Measurements from ENCODE around the gene DPEP3.
"Not testable (repeated sequence)": the region's sequence is repeated elsewhere in the genome, so short reads cannot be mapped to it uniquely, and the experiment has no call there.

The DPEP3 gene

GRCh38 chr16:68005211-68005610 is 24.9 kb upstream of the DPEP3 start:
- no peak for DNase-seq
- H3K79me2 ChIP-seq (ENCODE audit: control insufficient read depth, insufficient read depth, low read length), result no peaks in the 10 kb centered on the region
- H3K18ac ChIP-seq (ENCODE audit: low read length), result no peak overlapping the region
- no peak overlapping the region for H3K4me2 ChIP-seq (ENCODE audit: low read length)
- no peak overlapping the region for H3K27ac ChIP-seq (ENCODE audit: low read depth, low read length)
- no peak overlapping the region for H2BK5ac ChIP-seq (ENCODE audit: low read length)
- no peak overlapping the region for H4K8ac ChIP-seq (ENCODE audit: low read depth, low read length)
- no peak overlapping the region for H2BK15ac ChIP-seq (replicated peaks; ENCODE audit: low read depth)
- H2BK120ac ChIP-seq (ENCODE audit: low read depth, low read length), result no peak overlapping the region
- no CpG with 5 or more reads among the region's 9 CpGs for WGBS (ENCODE audit: extremely low coverage, insufficient coverage, low lambda C conversion rate)
- no peak overlapping the region for H3K4me3 ChIP-seq (ENCODE audit: low read length)
- H3K27me3 ChIP-seq (ENCODE audit: insufficient read depth, low read length, poor library complexity), result no peaks in the 10 kb centered on the region
- no peak overlapping the region for H3K56ac ChIP-seq (ENCODE audit: low read length)
- no peaks in the 10 kb centered on the region for H3K79me1 ChIP-seq (ENCODE audit: low read length)
- H3K23ac ChIP-seq (ENCODE audit: low read length), result no peak overlapping the region
- H4K5ac ChIP-seq (ENCODE audit: low read length), result no peak overlapping the region
- H2AK5ac ChIP-seq (ENCODE audit: low read length), result no peak overlapping the region
- H3K9ac ChIP-seq (ENCODE audit: low read length), result no peak overlapping the region
- H3K36me3 ChIP-seq (ENCODE audit: control insufficient read depth, insufficient read depth, low read length), result no peaks in the 10 kb centered on the region
- H3K4me1 ChIP-seq (ENCODE audit: control insufficient read depth, low read depth, low read length), result peaks cover 3% of the 10 kb centered on the region
- H3K4ac ChIP-seq (ENCODE audit: low read depth, low read length), result no peak overlapping the region

GRCh38 chr16:68003031-68003430 is 22.7 kb upstream of the DPEP3 start:
- no peak overlapping the region for H3K18ac ChIP-seq (ENCODE audit: low read length)
- H4K5ac ChIP-seq (ENCODE audit: low read length), result no peak overlapping the region
- no peak overlapping the region for H3K4me3 ChIP-seq (ENCODE audit: low read length)
- H3K79me2 ChIP-seq (ENCODE audit: control insufficient read depth, insufficient read depth, low read length), result no peaks in the 10 kb centered on the region
- no peak overlapping the region for H3K4me2 ChIP-seq (ENCODE audit: low read length)
- no peak overlapping the region for H3K4ac ChIP-seq (ENCODE audit: low read depth, low read length)
- H3K4me1 ChIP-seq (ENCODE audit: control insufficient read depth, low read depth, low read length), result peaks cover 3% of the 10 kb centered on the region
- H4K8ac ChIP-seq (ENCODE audit: low read depth, low read length), result no peak overlapping the region
- H3K27ac ChIP-seq (ENCODE audit: low read depth, low read length), result no peak overlapping the region
- WGBS (ENCODE audit: extremely low coverage, insufficient coverage, low lambda C conversion rate), result no CpG with 5 or more reads among the region's 4 CpGs
- no peak overlapping the region for H3K56ac ChIP-seq (ENCODE audit: low read length)
- H3K27me3 ChIP-seq (ENCODE audit: insufficient read depth, low read length, poor library complexity), result no peaks in the 10 kb centered on the region
- H3K36me3 ChIP-seq (ENCODE audit: control insufficient read depth, insufficient read depth, low read length), result no peaks in the 10 kb centered on the region
- H3K23ac ChIP-seq (ENCODE audit: low read length), result no peak overlapping the region
- H2BK120ac ChIP-seq (ENCODE audit: low read depth, low read length), result no peak overlapping the region
- no peak overlapping the region for H3K9ac ChIP-seq (ENCODE audit: low read length)
- no peaks in the 10 kb centered on the region for H3K79me1 ChIP-seq (ENCODE audit: low read length)
- H2BK5ac ChIP-seq (ENCODE audit: low read length), result no peak overlapping the region
- H2AK5ac ChIP-seq (ENCODE audit: low read length), result no peak overlapping the region
- H2BK15ac ChIP-seq (replicated peaks; ENCODE audit: low read depth), result no peak overlapping the region
- DNase-seq, result no peak

GRCh38 chr16:68000450-68000849 is 20.2 kb upstream of the DPEP3 start:
- no peak overlapping the region for H3K23ac ChIP-seq (ENCODE audit: low read length)
- H3K79me2 ChIP-seq (ENCODE audit: control insufficient read depth, insufficient read depth, low read length), result no peaks in the 10 kb centered on the region
- H3K4me3 ChIP-seq (ENCODE audit: low read length), result no peak overlapping the region
- no CpG with 5 or more reads among the region's 3 CpGs for WGBS (ENCODE audit: extremely low coverage, insufficient coverage, low lambda C conversion rate)
- H3K4ac ChIP-seq (ENCODE audit: low read depth, low read length), result no peak overlapping the region
- H2BK5ac ChIP-seq (ENCODE audit: low read length), result no peak overlapping the region
- H4K8ac ChIP-seq (ENCODE audit: low read depth, low read length), result no peak overlapping the region
- no peak overlapping the region for H3K56ac ChIP-seq (ENCODE audit: low read length)
- no peak overlapping the region for H3K27ac ChIP-seq (ENCODE audit: low read depth, low read length)
- no peaks in the 10 kb centered on the region for H3K4me1 ChIP-seq (ENCODE audit: control insufficient read depth, low read depth, low read length)
- no peak overlapping the region for H3K9ac ChIP-seq (ENCODE audit: low read length)
- H2AK5ac ChIP-seq (ENCODE audit: low read length), result no peak overlapping the region
- DNase-seq, result no peak
- H3K18ac ChIP-seq (ENCODE audit: low read length), result no peak overlapping the region
- no peak overlapping the region for H4K5ac ChIP-seq (ENCODE audit: low read length)
- no peak overlapping the region for H3K4me2 ChIP-seq (ENCODE audit: low read length)
- no peaks in the 10 kb centered on the region for H3K27me3 ChIP-seq (ENCODE audit: insufficient read depth, low read length, poor library complexity)
- H2BK120ac ChIP-seq (ENCODE audit: low read depth, low read length), result no peak overlapping the region
- no peaks in the 10 kb centered on the region for H3K79me1 ChIP-seq (ENCODE audit: low read length)
- H3K36me3 ChIP-seq (ENCODE audit: control insufficient read depth, insufficient read depth, low read length), result no peaks in the 10 kb centered on the region
- H2BK15ac ChIP-seq (replicated peaks; ENCODE audit: low read depth), result no peak overlapping the region

GRCh38 chr16:67999985-68000384 is 19.7 kb upstream of the DPEP3 start:
- H3K36me3 ChIP-seq (ENCODE audit: control insufficient read depth, insufficient read depth, low read length), result no peaks in the 10 kb centered on the region

GRCh38 chr16:67998779-67999688 is 18.7 kb upstream of the DPEP3 start, which contains the start of gene DPEP2:
Gene DPEP2 (minus strand): TSS chr16:67999484. CDS start chr16:67993212, 6,272 bp downstream.
- not testable (repeated sequence) for H3K27ac ChIP-seq (ENCODE audit: low read depth, low read length); H3K36me3 ChIP-seq (ENCODE audit: control insufficient read depth, insufficient read depth, low read length); DNase-seq; H3K56ac ChIP-seq (ENCODE audit: low read length); H3K23ac ChIP-seq (ENCODE audit: low read length); H3K4ac ChIP-seq (ENCODE audit: low read depth, low read length); H3K4me3 ChIP-seq (ENCODE audit: low read length); H2BK120ac ChIP-seq (ENCODE audit: low read depth, low read length); H3K79me2 ChIP-seq (ENCODE audit: control insufficient read depth, insufficient read depth, low read length); H3K79me1 ChIP-seq (ENCODE audit: low read length); H2BK5ac ChIP-seq (ENCODE audit: low read length); H4K8ac ChIP-seq (ENCODE audit: low read depth, low read length); H2AK5ac ChIP-seq (ENCODE audit: low read length); H2BK15ac ChIP-seq (replicated peaks; ENCODE audit: low read depth); H3K27me3 ChIP-seq (ENCODE audit: insufficient read depth, low read length, poor library complexity); H3K18ac ChIP-seq (ENCODE audit: low read length); H4K5ac ChIP-seq (ENCODE audit: low read length); H3K4me1 ChIP-seq (ENCODE audit: control insufficient read depth, low read depth, low read length); H3K4me2 ChIP-seq (ENCODE audit: low read length); H3K9ac ChIP-seq (ENCODE audit: low read length)
- no CpG with 5 or more reads among the region's 18 CpGs for WGBS (ENCODE audit: extremely low coverage, insufficient coverage, low lambda C conversion rate)

More at GRCh38 chr16:67999985-68000384, 19.7 kb upstream of the DPEP3 start:
- no peak overlapping the region for H2BK5ac ChIP-seq (ENCODE audit: low read length)
- H3K79me2 ChIP-seq (ENCODE audit: control insufficient read depth, insufficient read depth, low read length), result no peaks in the 10 kb centered on the region
- H3K4me1 ChIP-seq (ENCODE audit: control insufficient read depth, low read depth, low read length), result no peaks in the 10 kb centered on the region
- H3K27me3 ChIP-seq (ENCODE audit: insufficient read depth, low read length, poor library complexity), result no peaks in the 10 kb centered on the region
- H3K4ac ChIP-seq (ENCODE audit: low read depth, low read length), result no peak overlapping the region
- H3K27ac ChIP-seq (ENCODE audit: low read depth, low read length), result no peak overlapping the region
- H3K4me2 ChIP-seq (ENCODE audit: low read length), result no peak overlapping the region
- WGBS (ENCODE audit: extremely low coverage, insufficient coverage, low lambda C conversion rate), result no CpG with 5 or more reads among the region's 2 CpGs
- no peak overlapping the region for H2AK5ac ChIP-seq (ENCODE audit: low read length)
- no peak overlapping the region for H3K18ac ChIP-seq (ENCODE audit: low read length)
- no peak overlapping the region for H2BK15ac ChIP-seq (replicated peaks; ENCODE audit: low read depth)
- H3K56ac ChIP-seq (ENCODE audit: low read length), result no peak overlapping the region
- H3K9ac ChIP-seq (ENCODE audit: low read length), result no peak overlapping the region
- no peak overlapping the region for H4K8ac ChIP-seq (ENCODE audit: low read depth, low read length)
- no peak overlapping the region for H3K23ac ChIP-seq (ENCODE audit: low read length)
- no peak overlapping the region for H2BK120ac ChIP-seq (ENCODE audit: low read depth, low read length)
- no peak overlapping the region for H4K5ac ChIP-seq (ENCODE audit: low read length)
- H3K4me3 ChIP-seq (ENCODE audit: low read length), result no peak overlapping the region
- no peak for DNase-seq
- no peaks in the 10 kb centered on the region for H3K79me1 ChIP-seq (ENCODE audit: low read length)

All from mesendoderm (in vitro differentiated cells).